HCT116 (cell line): ENCODE data around the gene C14orf93. TPM values are rescaled to one million over a fixed set of nuclear protein-coding genes. Genes with fewer than 3 reads are reported as not detected.
A peak's percentile ranks its signal among the peaks of the same experiment; 100 is the strongest.

Experiments used
- ATAC-seq: fragments of 200-7000 bp; cut with Tn5 transposase; 2 replicates; pipeline ENCODE4 v1.9.1; 2020; ENCODE audit warnings: mild to moderate bottlenecking, moderate library complexity
- BruUV-seq: library from RNA; stranded (reverse); fragments of 400-500 nt; replicated peaks from 2 replicates; lab custom pipeline; 2021; lab: Mats Ljungman, UMichigan
- CTCF ChIA-PET: fragments of 300-600 bp; sonication (Branson Sonifier 250); formaldehyde crosslinking; loops from one replicate; lab custom pipeline; 2021; ENCODE audit warnings: antibody characterized with exemption; lab: Charles Lee
- POLR2A ChIA-PET: fragments of 300-600, 350-600 bp; sonication (Branson Sonifier 250); formaldehyde crosslinking; loops from one replicate; lab custom pipeline; 2021; ENCODE audit warnings: antibody characterized with exemption; lab: Charles Lee
- RAD21 ChIA-PET, 2 experiments: fragments of 300-600 bp; sonication (Branson Sonifier 250); formaldehyde crosslinking; loops; one replicate each; lab custom pipeline; 2023; ENCODE audit warnings: low total read pairs in 2 of 2; ENCODE audit not compliant: uncharacterized antibody in 2 of 2, unreplicated experiment in 2 of 2, low non-redundant PET in 1 of 2; lab: Charles Lee
- DNase-seq: peaks from one replicate; pipeline ENCODE4 v3.0.0-alpha.2; 2010; ENCODE audit warnings: low read depth, low spot score
- H2AFZ ChIP-seq: fragments of 200-600 bp; shearing (Covaris generic), sonication (generic); 2 replicates; pipeline ENCODE4 v1.6.1; 2017; ENCODE audit warnings: low read depth, mixed run types, mixed read lengths, antibody characterized with exemption, low read length; ENCODE audit not compliant: poor library complexity, severe bottlenecking
- H3K27ac ChIP-seq: 2 replicates; pipeline ENCODE4 v1.5.1; 2012; ENCODE audit warnings: low read depth, low read length
- H3K27me3 ChIP-seq: fragments of 200-600 bp; sonication (generic); 2 replicates; pipeline ENCODE4 v1.6.1; 2016; ENCODE audit warnings: mixed run types, low read length, mixed read lengths; ENCODE audit not compliant: insufficient read depth
- H3K36me3 ChIP-seq, 2 experiments: fragments of 200-500 bp in 1 of 2; fragments of 200-600 bp in 1 of 2; sonication (Bioruptor generic) in 1 of 2; sonication (generic) in 1 of 2; 2 replicates each; pipeline versions ENCODE4 v1.5.1 to v1.6.1; 2014 to 2016; ENCODE audit warnings: low read length in 2 of 2, inconsistent platforms in 1 of 2, mixed read lengths in 1 of 2, mixed run types in 1 of 2; ENCODE audit not compliant: insufficient read depth in 2 of 2, control insufficient read depth in 1 of 2
- H3K4me1 ChIP-seq, 2 experiments: fragments of 200-600 bp in 1 of 2; sonication (generic) in 1 of 2; 2 replicates each; pipeline versions ENCODE4 v1.5.1 to v1.6.1; 2012 to 2017; ENCODE audit warnings: low read length in 2 of 2, inconsistent platforms in 1 of 2, mild to moderate bottlenecking in 1 of 2, mixed read lengths in 1 of 2, mixed run types in 1 of 2, moderate library complexity in 1 of 2; ENCODE audit not compliant: insufficient read depth in 2 of 2, control insufficient read depth in 1 of 2
- H3K4me2 ChIP-seq: fragments of 200-600 bp; sonication (generic); 2 replicates; pipeline ENCODE4 v1.6.1; 2017; ENCODE audit warnings: mixed run types, low read length, mixed read lengths
- H3K4me3 ChIP-seq, 2 experiments: fragments of 200-600 bp in 1 of 2; sonication (generic) in 1 of 2; replicated peaks in 1 of 2; 2 replicates each; pipeline ENCODE4 v1.5.1; 2011 to 2016; ENCODE audit warnings: low read length in 2 of 2, control low read depth in 1 of 2, low read depth in 1 of 2, mild to moderate bottlenecking in 1 of 2, mixed read lengths in 1 of 2, mixed run types in 1 of 2
- H3K79me2 ChIP-seq: fragments of 200-600 bp; sonication (generic); 2 replicates; pipeline ENCODE4 v1.6.1; 2017; ENCODE audit warnings: mild to moderate bottlenecking, mixed run types, low read length, moderate library complexity, mixed read lengths; ENCODE audit not compliant: insufficient read depth
- H3K9ac ChIP-seq: fragments of 200-600 bp; sonication (generic); 2 replicates; pipeline ENCODE4 v1.6.1; 2016; ENCODE audit warnings: low read length, mixed read lengths
- H3K9me2 ChIP-seq: fragments of 200-600 bp; sonication (generic), shearing (Covaris generic); 2 replicates; pipeline ENCODE4 v1.6.1; 2017; ENCODE audit warnings: mixed run types, mild to moderate bottlenecking, moderate library complexity; ENCODE audit not compliant: insufficient read depth
- H3K9me3 ChIP-seq, 2 experiments: fragments of 200-500 bp in 1 of 2; fragments of 200-600 bp in 1 of 2; sonication (Bioruptor generic) in 1 of 2; sonication (generic) in 1 of 2; 2 replicates each; pipeline ENCODE4 v1.6.1; 2014 to 2017; ENCODE audit warnings: low read length in 2 of 2, mixed read lengths in 2 of 2, inconsistent platforms in 1 of 2, low read depth in 1 of 2, mild to moderate bottlenecking in 1 of 2, mixed run types in 1 of 2, moderate library complexity in 1 of 2; ENCODE audit not compliant: control insufficient read depth in 1 of 2, insufficient read depth in 1 of 2
- H4K20me1 ChIP-seq: fragments of 200-600 bp; sonication (generic), shearing (Covaris generic); 2 replicates; pipeline ENCODE4 v1.6.1; 2017; ENCODE audit warnings: mixed run types, mild to moderate bottlenecking, moderate library complexity; ENCODE audit not compliant: insufficient read depth
- CEBPB ChIP-seq: IDR thresholded peaks from 2 replicates; pipeline ENCODE4 v1.6.1; 2012; ENCODE audit warnings: low read depth
- EGR1 ChIP-seq: IDR thresholded peaks from 2 replicates; pipeline ENCODE4 v1.6.1; 2012; ENCODE audit warnings: low read depth
- FOSL1 ChIP-seq: IDR thresholded peaks from 2 replicates; pipeline ENCODE4 v1.6.1; 2012; ENCODE audit warnings: low read depth
- POLR2A ChIP-seq: IDR thresholded peaks from 2 replicates; pipeline ENCODE4 v1.7.0; 2011; ENCODE audit warnings: borderline replicate concordance; ENCODE audit not compliant: insufficient read depth, insufficient read length; ENCODE audit errors: extremely low read depth
- SRF ChIP-seq: IDR thresholded peaks from 2 replicates; pipeline ENCODE4 v1.6.1; 2012; ENCODE audit warnings: low read depth
- TCF7L2 ChIP-seq: IDR thresholded peaks from 2 replicates; pipeline ENCODE4 v1.7.0; 2011; ENCODE audit warnings: borderline replicate concordance, inconsistent platforms; ENCODE audit not compliant: insufficient read depth, insufficient read length; ENCODE audit errors: extremely low read depth
- YY1 ChIP-seq: IDR thresholded peaks from 2 replicates; pipeline ENCODE4 v1.6.1; 2011; ENCODE audit warnings: low read length, low read depth, moderate library complexity, mild to moderate bottlenecking; ENCODE audit not compliant: insufficient replicate concordance; ENCODE audit errors: extremely low read depth
- ZFX ChIP-seq: fragments of 450-650 bp; IDR thresholded peaks from 2 replicates; pipeline ENCODE4 v1.6.1; 2017
- ZNF274 ChIP-seq: fragments of 200-500 bp; sonication (Bioruptor generic); IDR thresholded peaks from 2 replicates; pipeline ENCODE4 v1.6.1; 2014; ENCODE audit warnings: mild to moderate bottlenecking, low read depth, low read length, inconsistent platforms
- intact Hi-C: fragments of 100-400 bp; cut with micrococcal nuclease; formaldehyde crosslinking; loops from 2 replicates; pipeline ENCODE4 v1.10.0; 2022
- total RNA-seq: library from RNA; stranded (reverse); gene quantifications from one replicate; pipeline ENCODE4 v1.2.1, GENCODE V29; 2021; ENCODE audit not compliant: unreplicated experiment
- TF ChIP-seq, protein P1 (sequence below): IDR thresholded peaks from 2 replicates; pipeline ENCODE4 v1.6.1; 2011; ENCODE audit warnings: mild to moderate bottlenecking, low read length, moderate library complexity; ENCODE audit not compliant: insufficient replicate concordance; ENCODE audit errors: extremely low read depth
- TF ChIP-seq, protein P2 (sequence below): IDR thresholded peaks from 2 replicates; pipeline ENCODE4 v1.6.1; 2012

Gene C14orf93
- total RNA-seq, 1 experiment from 2014 or later, result 13.7 TPM

DNA sequence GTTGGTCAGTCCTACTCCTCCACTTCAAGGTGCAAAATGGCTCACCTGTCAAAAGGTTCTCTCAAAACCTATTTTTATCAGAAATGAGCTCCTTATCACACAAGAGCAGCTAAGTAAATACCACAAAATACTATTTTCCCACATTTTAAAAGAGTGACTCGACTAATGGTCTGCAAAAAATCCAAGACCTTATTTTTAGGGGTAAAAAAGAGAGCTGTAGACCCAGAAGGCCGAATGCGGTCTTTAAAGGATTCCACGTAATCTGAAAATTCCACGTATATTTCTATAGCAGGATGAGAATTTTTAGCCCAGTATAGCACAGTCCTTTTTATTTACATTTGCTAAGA, 3.8 kb downstream of the C14orf93 start:
- H3K4me3 ChIP-seq, result peak overlapping the region; percentile 64 to 71
- no TSS peak for BruUV-seq
- peaks cover 23 to 60% of the 10 kb centered on the region in 2 experiments for H3K4me1 ChIP-seq
- H3K27ac ChIP-seq, result peak overlapping the region; percentile 97
- H3K4me2 ChIP-seq, result peak overlapping the region; percentile 89
- H3K9me2 ChIP-seq, result no peaks in the 10 kb centered on the region
- H3K79me2 ChIP-seq, result no peaks in the 10 kb centered on the region
- H3K9me3 ChIP-seq, result no peaks in the 10 kb centered on the region
- no peak overlapping the region for H2AFZ ChIP-seq
- TF ChIP-seq FOSL1 (no peak), YY1 (no peak), ZNF274 (no peak), TCF7L2 (no peak), POLR2A (no peak), CEBPB (no peak), EGR1 (no peak), SRF (no peak), ZFX (no peak)
- TF ChIP-seq, protein P1, sequence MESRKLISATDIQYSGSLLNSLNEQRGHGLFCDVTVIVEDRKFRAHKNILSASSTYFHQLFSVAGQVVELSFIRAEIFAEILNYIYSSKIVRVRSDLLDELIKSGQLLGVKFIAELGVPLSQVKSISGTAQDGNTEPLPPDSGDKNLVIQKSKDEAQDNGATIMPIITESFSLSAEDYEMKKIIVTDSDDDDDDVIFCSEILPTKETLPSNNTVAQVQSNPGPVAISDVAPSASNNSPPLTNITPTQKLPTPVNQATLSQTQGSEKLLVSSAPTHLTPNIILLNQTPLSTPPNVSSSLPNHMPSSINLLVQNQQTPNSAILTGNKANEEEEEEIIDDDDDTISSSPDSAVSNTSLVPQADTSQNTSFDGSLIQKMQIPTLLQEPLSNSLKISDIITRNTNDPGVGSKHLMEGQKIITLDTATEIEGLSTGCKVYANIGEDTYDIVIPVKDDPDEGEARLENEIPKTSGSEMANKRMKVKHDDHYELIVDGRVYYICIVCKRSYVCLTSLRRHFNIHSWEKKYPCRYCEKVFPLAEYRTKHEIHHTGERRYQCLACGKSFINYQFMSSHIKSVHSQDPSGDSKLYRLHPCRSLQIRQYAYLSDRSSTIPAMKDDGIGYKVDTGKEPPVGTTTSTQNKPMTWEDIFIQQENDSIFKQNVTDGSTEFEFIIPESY, result no peak
- TF ChIP-seq, protein P2, sequence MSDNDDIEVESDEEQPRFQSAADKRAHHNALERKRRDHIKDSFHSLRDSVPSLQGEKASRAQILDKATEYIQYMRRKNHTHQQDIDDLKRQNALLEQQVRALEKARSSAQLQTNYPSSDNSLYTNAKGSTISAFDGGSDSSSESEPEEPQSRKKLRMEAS, result no peak
- H3K9ac ChIP-seq, result peak overlapping the region; percentile 83
- ChIA-PET RAD21 (interaction anchor here in 1 of 2 experiments (1.2 kb wide), 1 partner anchor 20 kb away, joined by 6 read pairs; no protein-coding TSS in a partner anchor), POLR2A (interaction anchor here (1.1 to 2.2 kb wide), 9 partner anchors 11 to 240 kb away, joined by 3 to 18 read pairs (median 10); partner anchors contain the start of genes ACIN1, AJUBA, C14orf119 and OXA1L), CTCF (interaction anchor here (0.6 to 3.6 kb wide), 8 partner anchors 11 to 293 kb away, joined by 3 to 52 read pairs (median 10); no protein-coding TSS in a partner anchor)
- ATAC-seq (no peak), DNase-seq (no peak)
- intact Hi-C loops, result loop anchor here (5.0 kb wide), 1 partner anchor 51 kb away; the partner anchor contains the start of gene CDH24
- H3K27me3 ChIP-seq, result no peaks in the 10 kb centered on the region
- no peaks in the 10 kb centered on the region for H3K36me3 ChIP-seq
- no peaks in the 10 kb centered on the region for H4K20me1 ChIP-seq
